Measurements from ENCODE around the gene MAST4. TPM values are rescaled to one million over a fixed set of nuclear protein-coding genes. Genes with fewer than 3 reads are reported as not detected.

Gene MAST4
- total and polyA plus RNA-seq, 2 of the 8 experiments (the other 6 are each of a cell fraction or from before 2014, with no cell fraction given) = 1.5 to 2.6 TPM

GRCh38 chr5:66739951-66740350, 143.8 kb downstream of the MAST4 start:
- no peak overlapping the region for H4K91ac ChIP-seq (replicated peaks; ENCODE audit: insufficient read length, low read length)
- H3K14ac ChIP-seq (ENCODE audit: insufficient read length) = no peak overlapping the region
- H3K9ac ChIP-seq (replicated peaks in 1 of 4; ENCODE audit: extremely low read depth in 1 of 4, low read depth in 3 of 4, low read length in 3 of 4) = no peak overlapping the region
- no peaks in the 10 kb centered on the region for H3K27me3 ChIP-seq (replicated peaks in 1 of 4; ENCODE audit: control insufficient read depth in 3 of 4, extremely low read depth in 1 of 4, insufficient read depth in 3 of 4, low read length in 3 of 4)
- WGBS, 2 experiments (ENCODE audit: extremely low coverage in 1 of 2, insufficient coverage in 1 of 2, insufficient read length in 1 of 2, insufficient replicate concordance in 2 of 2, low coverage in 1 of 2, low lambda C conversion rate in 2 of 2, missing lambda C conversion rate in 1 of 2) = 79% methylated on average over 3 of the region's 3 CpGs; no CpG with 5 or more reads in 1 of the 2 experiments
- H3K23ac ChIP-seq (ENCODE audit: insufficient read length) = no peak overlapping the region
- H3K4me1 ChIP-seq (replicated peaks in 1 of 4; ENCODE audit: control insufficient read depth in 3 of 4, insufficient read depth in 4 of 4, low read length in 3 of 4) = no peaks in the 10 kb centered on the region
- no peaks in the 10 kb centered on the region for H3K9me3 ChIP-seq (ENCODE audit: insufficient read depth in 2 of 2, low read depth in 1 of 2, low read length in 1 of 2)
- H3K4ac ChIP-seq (replicated peaks; ENCODE audit: insufficient read length, low read depth, low read length) = no peak overlapping the region
- CTCF ChIA-PET (ENCODE audit: partially characterized antibody) = interaction anchor here (1.0 to 4.6 kb wide), 2 partner anchors 10 to 432 kb away, joined by 4 to 40 read pairs; no protein-coding TSS in a partner anchor
- no peak overlapping the region for H3K56ac ChIP-seq (replicated peaks; ENCODE audit: insufficient read length, low read depth, low read length)
- no peak overlapping the region for H3K27ac ChIP-seq (ENCODE audit: low read depth, low read length)
- H3K23me2 ChIP-seq (ENCODE audit: low read depth, low read length) = no peaks in the 10 kb centered on the region
- no peak overlapping the region for H2BK5ac ChIP-seq (ENCODE audit: low read depth, low read length)
- H3K79me1 ChIP-seq (ENCODE audit: low read depth, low read length) = no peaks in the 10 kb centered on the region
- POLR2A ChIA-PET (ENCODE audit: partially characterized antibody) = no interaction called here
- H2BK12ac ChIP-seq (ENCODE audit: low read depth, low read length) = no peak overlapping the region
- no peak overlapping the region for H2BK20ac ChIP-seq (ENCODE audit: low read length)
- H3K4me2 ChIP-seq (ENCODE audit: insufficient read depth in 1 of 2, low read depth in 2 of 2, low read length in 2 of 2) = no peak overlapping the region
- DNase-seq (ENCODE audit: low read depth in 1 of 2, low spot score in 2 of 2) = no peak
- H2AFZ ChIP-seq (ENCODE audit: low read length) = no peak overlapping the region
- FAIRE-seq = no peak
- H2AK5ac ChIP-seq (ENCODE audit: low read depth, low read length) = no peak overlapping the region
- no peak overlapping the region for H3K18ac ChIP-seq (ENCODE audit: extremely low read depth, low read length)
- H4K8ac ChIP-seq (ENCODE audit: extremely low read depth, insufficient read depth, low read length) = no peak overlapping the region
- H4K20me1 ChIP-seq (replicated peaks in 1 of 2; ENCODE audit: control insufficient read depth in 1 of 2, insufficient read depth in 2 of 2, low read length in 2 of 2) = no peaks in the 10 kb centered on the region
- H3K36me3 ChIP-seq (ENCODE audit: control insufficient read depth in 2 of 4, insufficient read depth in 4 of 4, low read length in 3 of 4) = no peaks in the 10 kb centered on the region
- H2BK120ac ChIP-seq (replicated peaks; ENCODE audit: low read depth, low read length) = no peak overlapping the region
- H3K79me2 ChIP-seq (ENCODE audit: control insufficient read depth in 1 of 2, insufficient read depth in 2 of 2, low read length in 2 of 2) = no peaks in the 10 kb centered on the region
- no peak overlapping the region for H2BK15ac ChIP-seq (ENCODE audit: low read length)
- no peak overlapping the region for H4K5ac ChIP-seq (ENCODE audit: insufficient read length, low read depth, low read length)
- no peak overlapping the region for H3K4me3 ChIP-seq (ENCODE audit: extremely low read depth in 1 of 4, insufficient read depth in 2 of 4, low read depth in 3 of 4, low read length in 4 of 4)
- no peak for TF ChIP-seq SAP30 (IDR thresholded peaks at IDR 0.05; ENCODE audit: insufficient read depth, insufficient replicate concordance, low read length)
- TF ChIP-seq, protein P1, sequence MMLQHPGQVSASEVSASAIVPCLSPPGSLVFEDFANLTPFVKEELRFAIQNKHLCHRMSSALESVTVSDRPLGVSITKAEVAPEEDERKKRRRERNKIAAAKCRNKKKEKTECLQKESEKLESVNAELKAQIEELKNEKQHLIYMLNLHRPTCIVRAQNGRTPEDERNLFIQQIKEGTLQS (IDR thresholded peaks at IDR 0.05; ENCODE audit: insufficient read depth, low read depth, low read length) = no peak
- no peak for TF ChIP-seq MAFK (IDR thresholded peaks at IDR 0.05; ENCODE audit: low read depth, low read length)
- TF ChIP-seq CEBPB (IDR thresholded peaks at IDR 0.05; ENCODE audit: low read depth, low read length) = no peak
- no peak for TF ChIP-seq NRF1 (IDR thresholded peaks at IDR 0.05; ENCODE audit: low read depth, low read length)

Measured in H1 (cell line).